K562 (cell line): ENCODE data around the gene ANKRD1. TPM values are rescaled to one million over a fixed set of nuclear protein-coding genes. Genes with fewer than 3 reads are reported as not detected.

Source experiments
- ATF1 ChIP-seq, 2 experiments: fragments of 450-650 bp in 1 of 2; IDR thresholded peaks; 2 replicates each; pipeline ENCODE4 v1.6.1; 2016; ENCODE audit warnings: missing compliant biosample characterization in 1 of 2, missing genetic modification characterization in 1 of 2
- ATF3 ChIP-seq, 2 experiments: fragments of 450-650 bp in 1 of 2; sonication (generic) in 1 of 2; formaldehyde crosslinking in 1 of 2; IDR thresholded peaks in 1 of 2; conservative IDR thresholded peaks in 1 of 2; 2 replicates each; pipeline versions ENCODE4 v1.6.1 to v1.8.1; 2016 to 2023; ENCODE audit warnings: mild to moderate bottlenecking in 2 of 2, moderate library complexity in 2 of 2, inconsistent platforms in 1 of 2, missing genetic modification reagents in 1 of 2
- CREB1 ChIP-seq, 2 experiments: sonication (generic) in 1 of 2; formaldehyde crosslinking in 1 of 2; IDR thresholded peaks; 2 replicates each; pipeline versions ENCODE4 v1.6.1 to v1.8.0; 2012 to 2022; ENCODE audit warnings: inconsistent platforms in 1 of 2, mild to moderate bottlenecking in 1 of 2, missing genetic modification reagents in 1 of 2, moderate library complexity in 1 of 2
- IFI16 ChIP-seq: fragments of 250-450 bp; sonication (Bioruptor Pico); IDR thresholded peaks from 2 replicates; pipeline ENCODE4 v2.1.2; 2022; ENCODE audit warnings: mild to moderate bottlenecking, inconsistent platforms
- ILK ChIP-seq: fragments of 450-650 bp; IDR thresholded peaks from 2 replicates; pipeline ENCODE4 v1.6.1; 2016; ENCODE audit warnings: missing genetic modification characterization, low read depth, mild to moderate bottlenecking, missing compliant biosample characterization, moderate library complexity, borderline replicate concordance
- KAT8 ChIP-seq: fragments of 450-650 bp; IDR thresholded peaks from 2 replicates; pipeline ENCODE4 v1.6.1; 2016; ENCODE audit warnings: low read depth, mild to moderate bottlenecking
- MEIS2 ChIP-seq: fragments of 450-650 bp; IDR thresholded peaks from 2 replicates; pipeline ENCODE4 v1.6.1; 2014; ENCODE audit warnings: mild to moderate bottlenecking; ENCODE audit not compliant: partially characterized antibody
- MNT ChIP-seq, 2 experiments: fragments of 450-650 bp; conservative IDR thresholded peaks; 2 replicates each; pipeline ENCODE4 v1.6.1; 2017; ENCODE audit warnings: mild to moderate bottlenecking in 2 of 2, moderate library complexity in 2 of 2
- NEUROD1 ChIP-seq: fragments of 150-350 bp; IDR thresholded peaks from 2 replicates; pipeline ENCODE4 v1.6.1; 2014; ENCODE audit warnings: borderline replicate concordance, low read length, low read depth; ENCODE audit not compliant: partially characterized antibody
- PKNOX1 ChIP-seq: fragments of 450-650 bp; IDR thresholded peaks from 2 replicates; pipeline ENCODE4 v1.6.1; 2016
- RB1 ChIP-seq: fragments of 450-650 bp; IDR thresholded peaks from 2 replicates; pipeline ENCODE4 v1.6.1; 2017; ENCODE audit warnings: low read depth, mild to moderate bottlenecking
- RBM25 ChIP-seq: fragments of 200-400 bp; formaldehyde crosslinking; IDR thresholded peaks from 2 replicates; pipeline ENCODE4 v1.6.1; 2018; ENCODE audit warnings: low read length, low read depth, moderate library complexity; ENCODE audit not compliant: severe bottlenecking
- SMAD1 ChIP-seq: fragments of 150-350 bp; IDR thresholded peaks from 2 replicates; pipeline ENCODE4 v1.6.1; 2014; ENCODE audit warnings: low read length, low read depth; ENCODE audit not compliant: partially characterized antibody
- TCF7 ChIP-seq: sonication (generic); IDR thresholded peaks from 2 replicates; pipeline ENCODE4 v1.6.1; 2016; ENCODE audit warnings: antibody characterized with exemption, borderline replicate concordance
- TFAP4 ChIP-seq: sonication (generic); formaldehyde crosslinking; IDR thresholded peaks from 2 replicates; pipeline ENCODE4 v1.8.0; 2022; ENCODE audit warnings: missing genetic modification reagents, mild to moderate bottlenecking, moderate library complexity, borderline replicate concordance
- ZNF551 ChIP-seq: fragments of 250-450 bp; sonication (Bioruptor Pico); IDR thresholded peaks from 2 replicates; pipeline ENCODE4 v1.5.0; 2021; ENCODE audit warnings: mild to moderate bottlenecking, moderate library complexity
- ZNF592 ChIP-seq: fragments of 450-650 bp; IDR thresholded peaks from 2 replicates; pipeline ENCODE4 v1.6.1; 2017; ENCODE audit warnings: antibody characterized with exemption, mild to moderate bottlenecking
- polyA plus RNA-seq, 8 experiments: library from polyadenylated mRNA; depleted of rRNA in 4 of 8; stranded (reverse) in 5 of 8; unstranded in 3 of 8; fragments of >200 nt; fragmentation: Nextera tagmentation in 2 of 8; fragmentation: Illumina TruSeq in 1 of 8; extraction: Ambion mirVana in 2 of 8; extraction: Trizol in 1 of 8; gene quantifications; 2 replicates each; pipeline versions ENCODE4 v1.2.1 to v1.2.3, GENCODE V29; 2011 to 2014; ENCODE audit warnings: inconsistent platforms in 1 of 8, missing spikeins in 1 of 8
- total RNA-seq, 7 experiments: library from RNA; depleted of rRNA in 6 of 7; stranded (reverse); fragments of >200 nt in 6 of 7; fragmentation: Illumina TruSeq in 2 of 7; extraction: Trizol in 2 of 7; gene quantifications; 2 replicates each; pipeline versions ENCODE4 v1.2.1 to v1.2.3, GENCODE V29; 2011 to 2021; ENCODE audit warnings: low replicate concordance in 1 of 7

Gene ANKRD1
- total and polyA plus RNA-seq, 9 of the 15 experiments (the other 6 are each of a cell fraction or from before 2014, with no cell fraction given) = not detected

- peak; percentile 45 for TF ChIP-seq MEIS2
- TF ChIP-seq KAT8 = no peak
- TF ChIP-seq NEUROD1 = no peak
- TF ChIP-seq RBM25 = no peak
- no peak for TF ChIP-seq ZNF592
- TF ChIP-seq TCF7 = no peak
- TF ChIP-seq ILK (tag) = no peak
- no peak for TF ChIP-seq CREB1 (IDR thresholded peaks at IDR 0.05)
- TF ChIP-seq CREB1 (CRISPR knock-in tag; IDR thresholded peaks at IDR 0.05) = no peak
- TF ChIP-seq MNT (conservative IDR thresholded peaks at IDR 0.05) = peak in 1 of 2 experiments; percentile 47; a peak in 1 of 4 replicates
- TF ChIP-seq SMAD1 = no peak
- no peak for TF ChIP-seq IFI16 (CRISPR knock-in tag)
- TF ChIP-seq RB1 = no peak
- no peak for TF ChIP-seq ZNF551 (CRISPR knock-in tag)
- no peak for TF ChIP-seq PKNOX1
- TF ChIP-seq ATF1 (CRISPR knock-in tag; IDR thresholded peaks at IDR 0.05) = no peak
- peak; percentile 7; the same call in 1 of the 2 replicates for TF ChIP-seq ATF1 (tag; IDR thresholded peaks at IDR 0.05)
- TF ChIP-seq TFAP4 (CRISPR knock-in tag) = no peak
- no peak for TF ChIP-seq ATF3 (IDR thresholded peaks at IDR 0.05)
- TF ChIP-seq ATF3 (CRISPR knock-in tag; conservative IDR thresholded peaks at IDR 0.05) = no peak
Observed at GRCh38 chr10:90871766-90872647, 48.9 kb downstream of the ANKRD1 start, which contains the start of gene RPP30 (continued).
